ENCODE results near the gene OR10G8.
"Not testable (repeated sequence)": the region's sequence is repeated elsewhere in the genome, so short reads cannot be mapped to it uniquely, and the experiment has no call there.

Gene OR10G8, protein sequence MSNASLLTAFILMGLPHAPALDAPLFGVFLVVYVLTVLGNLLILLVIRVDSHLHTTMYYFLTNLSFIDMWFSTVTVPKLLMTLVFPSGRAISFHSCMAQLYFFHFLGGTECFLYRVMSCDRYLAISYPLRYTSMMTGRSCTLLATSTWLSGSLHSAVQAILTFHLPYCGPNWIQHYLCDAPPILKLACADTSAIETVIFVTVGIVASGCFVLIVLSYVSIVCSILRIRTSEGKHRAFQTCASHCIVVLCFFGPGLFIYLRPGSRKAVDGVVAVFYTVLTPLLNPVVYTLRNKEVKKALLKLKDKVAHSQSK

DNA sequence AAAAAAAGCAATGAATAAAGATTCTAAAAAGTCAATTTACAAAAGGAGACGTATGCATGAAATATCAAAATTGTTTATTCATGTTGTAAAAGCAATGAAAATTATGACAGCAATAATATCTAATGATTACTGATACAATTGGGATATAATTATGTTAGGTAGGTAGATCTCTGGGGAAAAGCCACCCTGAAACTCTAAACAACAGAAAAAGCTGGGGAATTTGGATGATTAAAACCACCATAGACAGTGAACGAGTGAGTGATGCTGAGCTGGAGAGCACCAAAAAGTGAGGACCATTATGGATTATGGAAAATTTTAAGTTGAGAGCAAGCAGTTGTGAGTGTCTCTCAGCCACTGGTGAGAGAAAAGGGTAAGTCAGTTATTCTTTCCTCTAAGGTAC is at the start of gene OR10G8:
OR10G8 (plus strand) TSS at position 301 of the 400 bp plus-strand sequence. CDS start 2,825 bp downstream, outside the sequence.
- DNase-seq (ENCODE audit: low read depth) = no peak

DNA sequence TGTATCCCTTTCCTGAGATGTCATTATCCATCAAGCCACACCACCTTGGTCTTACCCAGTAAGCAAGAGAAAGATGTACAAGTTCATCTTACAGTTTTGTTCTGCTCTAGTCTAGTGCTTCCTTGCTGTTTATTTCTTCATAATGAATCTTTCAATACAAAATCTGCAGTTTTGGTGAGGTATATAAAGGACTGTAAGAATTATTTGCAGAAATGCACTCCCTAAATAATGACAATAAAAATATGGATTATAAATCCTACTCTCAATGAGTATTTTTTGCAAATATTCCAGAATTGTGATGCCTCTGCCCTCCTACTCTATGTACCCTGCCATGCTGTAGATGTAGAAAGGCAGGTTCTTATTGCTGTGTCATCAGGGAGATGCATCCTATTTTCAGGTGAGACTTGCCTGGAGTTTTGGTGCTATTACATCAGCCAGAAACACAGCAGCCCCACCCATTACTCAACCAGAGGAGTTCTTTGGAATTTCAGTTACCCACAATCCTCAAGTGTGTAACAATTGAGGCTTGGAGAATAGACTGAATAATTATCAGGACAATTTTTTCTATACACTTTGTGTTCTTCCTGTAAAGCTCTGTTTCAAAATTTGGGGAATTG is 48.8 kb upstream of the OR10G8 start, which contains the start of gene OR10S1:
OR10S1 (minus strand) TSS at position 51 of the 617 bp plus-strand sequence. CDS start 117 bp downstream, outside the sequence.
- DNase-seq (ENCODE audit: low read depth) = no peak

- DNase-seq (ENCODE audit: low read depth) = no peak
Observed at GRCh38 chr11:123979311-123979710, 47.3 kb upstream of the OR10G8 start.

DNA sequence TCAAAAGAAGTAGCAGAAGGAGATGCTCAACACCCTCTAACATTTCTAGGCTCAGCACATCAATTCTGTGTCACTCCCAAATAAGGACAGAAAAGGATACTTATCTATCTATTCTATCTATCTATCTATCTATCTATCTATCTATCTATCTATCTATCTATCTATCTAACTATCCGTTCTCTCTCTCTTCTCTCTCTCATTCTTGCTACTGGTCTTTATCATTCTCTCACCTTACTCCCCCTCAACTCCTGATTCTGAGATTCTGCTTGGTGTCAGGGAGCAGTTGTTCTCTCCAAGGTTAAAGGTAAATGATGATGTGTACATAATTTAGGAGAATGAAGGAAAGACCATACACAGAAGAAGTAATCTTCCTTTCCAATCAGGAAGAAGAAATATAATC is 31.5 kb upstream of the OR10G8 start, which contains the start of gene OR10G6:
OR10G6 (minus strand) TSS at position 43 of the 400 bp plus-strand sequence; CDS start at position 43, 0 bp downstream.
- DNase-seq (ENCODE audit: low read depth) = no peak

GRCh38 chr11:124012697-124013096 is 13.9 kb upstream of the OR10G8 start, which contains the start of gene OR10G4:
Gene OR10G4 (plus strand): TSS chr11:124012997. CDS start chr11:124015575, 2,578 bp downstream.
- DNase-seq (ENCODE audit: low read depth) = no peak

- not testable (repeated sequence) for DNase-seq (ENCODE audit: low read depth)
Observed at GRCh38 chr11:124015837-124016236, 10.8 kb upstream of the OR10G8 start.

DNA sequence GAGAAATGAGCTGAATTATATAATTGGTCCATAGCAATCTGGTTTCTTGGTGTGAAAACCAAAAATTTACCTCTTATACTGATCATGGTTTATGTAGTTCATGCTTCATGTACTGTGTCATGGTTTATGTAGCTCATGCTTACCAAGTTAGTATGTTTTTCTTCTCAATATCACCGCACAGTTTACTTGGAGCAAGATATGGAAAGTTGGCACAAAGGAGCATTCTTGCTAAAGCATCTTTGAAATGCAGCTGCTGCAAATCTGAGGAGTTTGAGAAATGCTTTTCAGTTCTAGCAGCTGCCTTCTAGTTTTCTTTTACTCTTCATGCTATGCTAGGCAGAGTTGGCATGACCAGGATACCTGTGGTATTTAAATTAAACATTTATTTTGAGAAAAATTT is 10.1 kb downstream of the OR10G8 start:
- no peak for DNase-seq (ENCODE audit: low read depth)

- no peak for DNase-seq (ENCODE audit: low read depth)
Observed at GRCh38 chr11:124039557-124039956, 13.0 kb downstream of the OR10G8 start.

- DNase-seq (ENCODE audit: low read depth) = no peak
Observed at GRCh38 chr11:124041254-124041653, 14.7 kb downstream of the OR10G8 start, which contains the start of gene OR10G7. Gene OR10G7 (minus strand): TSS chr11:124041325. CDS start chr11:124039001, 2,324 bp downstream.

- DNase-seq (ENCODE audit: low read depth) = no peak
Observed at GRCh38 chr11:124043420-124043819, 16.8 kb downstream of the OR10G8 start.

GRCh38 chr11:124050748-124051147 is 24.1 kb downstream of the OR10G8 start:
- DNase-seq (ENCODE audit: low read depth) = no peak

DNA sequence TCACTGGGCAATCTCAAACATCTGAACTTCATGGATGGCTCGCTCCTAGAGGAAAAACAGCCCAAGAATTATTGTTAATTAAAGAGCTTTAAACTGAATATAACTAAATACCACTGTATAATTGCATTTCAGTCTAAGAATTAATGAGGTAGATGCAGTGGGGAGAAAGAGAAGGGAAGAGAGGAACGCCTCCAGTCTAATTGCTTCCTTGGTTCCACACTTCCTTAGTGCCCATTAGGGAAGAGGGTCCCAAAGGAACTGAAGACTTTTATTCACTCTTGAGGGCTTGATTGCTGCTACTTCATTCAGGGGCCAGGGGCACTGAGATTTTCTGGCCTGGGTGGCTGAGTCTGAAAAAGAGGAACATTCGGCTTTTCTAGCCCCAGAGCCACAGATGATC is 26.4 kb downstream of the OR10G8 start:
- DNase-seq (ENCODE audit: low read depth) = no peak

GRCh38 chr11:124068601-124069110 is 42.1 kb downstream of the OR10G8 start:
- DNase-seq (ENCODE audit: low read depth) = no peak

- no peak for DNase-seq (ENCODE audit: low read depth)
Observed at GRCh38 chr11:124069429-124070401, 43.1 kb downstream of the OR10G8 start.

DNA sequence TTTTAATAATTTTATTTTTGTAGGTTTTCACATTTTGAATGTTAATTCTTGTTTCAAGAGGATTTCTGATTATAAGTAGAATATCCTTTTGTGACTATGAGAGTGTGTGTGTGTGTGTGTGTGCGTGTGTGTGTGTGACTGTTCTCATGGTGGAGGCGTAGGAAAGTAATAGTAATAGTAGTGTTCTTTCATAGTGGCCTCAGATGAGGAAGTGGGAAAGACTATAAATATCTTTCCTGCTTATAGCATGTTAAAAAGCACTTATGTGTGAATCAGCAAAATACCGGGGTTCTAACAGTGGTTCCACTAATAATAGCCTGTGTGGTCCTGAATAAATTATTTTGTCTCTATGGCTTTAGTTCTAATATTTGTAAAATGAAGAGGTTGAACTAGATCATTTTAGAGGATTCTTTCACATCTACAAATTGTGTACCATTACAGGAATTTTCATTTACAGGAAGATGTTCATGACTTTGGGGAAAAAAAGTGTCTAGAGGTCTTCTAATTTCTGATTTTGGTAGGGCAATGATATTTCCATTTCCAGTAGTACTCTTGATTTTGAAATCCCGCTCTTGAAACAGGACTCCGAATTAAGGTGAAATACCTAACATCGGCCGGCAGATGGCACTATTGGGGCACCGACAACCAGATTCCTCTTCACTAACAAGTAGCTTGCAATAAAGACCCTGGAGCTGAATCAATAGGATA is 44.5 kb downstream of the OR10G8 start:
- peak; percentile 38 for DNase-seq (ENCODE audit: low read depth)

DNA sequence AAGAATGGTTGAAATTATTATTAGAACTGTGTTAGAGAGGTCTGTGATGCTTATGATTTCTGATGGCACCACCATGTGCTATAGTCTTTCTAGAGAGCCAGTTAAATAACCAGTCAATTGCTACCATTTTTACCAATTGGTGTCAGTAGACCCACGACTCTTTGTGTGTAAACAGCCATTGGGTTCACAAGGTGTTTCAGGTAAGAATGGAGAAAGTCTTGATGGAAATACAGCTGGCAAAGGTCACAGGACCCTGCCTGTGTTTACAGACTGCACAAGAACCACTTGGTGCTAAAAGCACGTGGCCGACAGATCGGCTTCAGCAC is 45.0 kb downstream of the OR10G8 start:
- DNase-seq (ENCODE audit: low read depth) = no peak

- no peak for DNase-seq (ENCODE audit: low read depth)
Observed at GRCh38 chr11:124072147-124072546, 45.5 kb downstream of the OR10G8 start.

- no peak for DNase-seq (ENCODE audit: low read depth)
Observed at GRCh38 chr11:124074554-124074953, 48.0 kb downstream of the OR10G8 start.

DNA sequence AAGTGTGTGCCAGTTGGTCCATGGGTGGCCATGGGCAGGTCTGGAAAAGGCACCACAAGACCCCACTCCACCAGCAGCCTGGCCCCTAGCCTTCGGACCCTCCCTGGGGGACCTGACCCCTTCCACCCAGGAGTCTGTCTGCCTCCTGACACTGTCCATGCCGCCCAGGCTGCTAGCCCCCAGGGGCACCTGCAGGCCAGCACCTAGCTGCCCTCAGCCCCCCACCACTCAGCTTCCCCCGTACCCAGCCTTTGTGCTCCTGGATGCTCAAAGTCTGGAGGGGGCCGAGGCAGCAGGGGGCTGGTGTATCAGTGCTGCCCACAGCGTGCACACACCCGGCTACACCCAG is 48.9 kb downstream of the OR10G8 start:
- no peak for DNase-seq (ENCODE audit: low read depth)

GRCh38 chr11:124075841-124076651 is 49.4 kb downstream of the OR10G8 start:
- DNase-seq (ENCODE audit: low read depth) = no peak

All from activated T-helper 1 cell treated with Interleukin-2 at 50 U/mL for 16 hours (primary cell).